Lower leg skin (tissue), 4 donors: Measurements from ENCODE around the gene COPG1. TPM values are rescaled to one million over a fixed set of nuclear protein-coding genes. Genes with fewer than 3 reads are reported as not detected.

ENCODE experiments used
- DNase-seq, 2 donors: peaks; one replicate each; pipeline ENCODE4 v3.0.0-alpha.2; 2019; ENCODE audit warnings: low spot score in 2 of 2
- H3K4me3 ChIP-seq: fragments of 200-600 bp; sonication (generic); 2 replicates; pipeline ENCODE4 v1.5.1; 2017; ENCODE audit warnings: mild to moderate bottlenecking, low read depth; ENCODE audit not compliant: poor library complexity, severe bottlenecking
- CTCF ChIP-seq, 3 donors: fragments of 450-650 bp; IDR thresholded peaks; one replicate each; pipeline ENCODE4 v1.5.1; 2016; ENCODE audit warnings: antibody characterized with exemption in 3 of 3, mild to moderate bottlenecking in 3 of 3, moderate library complexity in 2 of 3
- POLR2A ChIP-seq, 2 donors: fragments of 450-650 bp; IDR thresholded peaks; one replicate each; pipeline ENCODE4 v1.6.1; 2016 to 2017; ENCODE audit warnings: antibody characterized with exemption in 2 of 2, mild to moderate bottlenecking in 1 of 2, moderate library complexity in 1 of 2
- WGBS, 2 donors: methylation state at CpG; one replicate each; pipeline ENCODE4 v1.1.5; 2018; 5-methylcytosine and 5-hydroxymethylcytosine counted together
- intact Hi-C: fragments of 100-400 bp; cut with DNase I; formaldehyde crosslinking; loops from one replicate; pipeline ENCODE4 v1.15.0; 2023; ENCODE audit warnings: low total_unique reads
- total RNA-seq, 4 donors: library from RNA; depleted of rRNA; stranded (reverse); fragments of >200 nt; gene quantifications; one replicate each; pipeline ENCODE4 v1.1.0, GENCODE V29; 2016

Gene COPG1
- total RNA-seq, 4 donors from 2014 or later: 69.2 to 95.2 (median 79.8) TPM

- peak in 1 of 2 donors; percentile 46 for DNase-seq
- TF ChIP-seq POLR2A (IDR thresholded peaks at IDR 0.05): no peak
- TF ChIP-seq CTCF (IDR thresholded peaks at IDR 0.05): no peak
- WGBS, 2 donors: 90 to 95% methylated on average over 4 of the region's 4 CpGs
- no peak overlapping the region for H3K4me3 ChIP-seq
- intact Hi-C loops: no loop called here
These were observed 19.0 kb downstream of the COPG1 start for GRCh38 chr3:129268396-129268795.

DNA sequence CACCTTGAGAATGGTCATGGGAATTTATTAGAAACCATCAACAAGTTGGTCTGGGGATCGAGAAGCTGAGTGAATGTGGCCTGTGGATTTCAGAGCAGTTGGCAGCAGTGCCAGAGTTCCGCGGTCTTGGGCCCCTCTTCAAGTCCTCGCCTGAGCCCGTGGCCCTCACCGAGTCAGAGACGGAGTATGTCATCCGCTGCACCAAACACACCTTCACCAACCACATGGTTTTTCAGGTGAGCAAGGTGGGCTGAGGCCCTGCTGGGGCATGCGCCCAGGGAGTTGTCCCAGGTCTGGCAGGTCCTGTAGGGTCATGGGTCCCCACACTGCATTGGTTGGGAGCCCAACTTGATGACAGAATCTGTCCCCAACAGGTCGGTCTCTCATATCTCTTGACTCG, 22.3 kb downstream of the COPG1 start:
- DNase-seq: peak in 1 of 2 donors; percentile 39
- intact Hi-C loops: no loop called here
- H3K4me3 ChIP-seq: no peak overlapping the region
- no peak for TF ChIP-seq CTCF (IDR thresholded peaks at IDR 0.05)
- TF ChIP-seq POLR2A (IDR thresholded peaks at IDR 0.05): no peak
- 93 to 95% methylated on average over 11 of the region's 11 CpGs for WGBS, 2 donors

- DNase-seq: peak in 1 of 2 donors; percentile 36
- TF ChIP-seq CTCF (IDR thresholded peaks at IDR 0.05): no peak
- TF ChIP-seq POLR2A (IDR thresholded peaks at IDR 0.05): no peak
- intact Hi-C loops: no loop called here
These were observed 27.0 kb downstream of the COPG1 start for GRCh38 chr3:129276385-129276784.

DNA sequence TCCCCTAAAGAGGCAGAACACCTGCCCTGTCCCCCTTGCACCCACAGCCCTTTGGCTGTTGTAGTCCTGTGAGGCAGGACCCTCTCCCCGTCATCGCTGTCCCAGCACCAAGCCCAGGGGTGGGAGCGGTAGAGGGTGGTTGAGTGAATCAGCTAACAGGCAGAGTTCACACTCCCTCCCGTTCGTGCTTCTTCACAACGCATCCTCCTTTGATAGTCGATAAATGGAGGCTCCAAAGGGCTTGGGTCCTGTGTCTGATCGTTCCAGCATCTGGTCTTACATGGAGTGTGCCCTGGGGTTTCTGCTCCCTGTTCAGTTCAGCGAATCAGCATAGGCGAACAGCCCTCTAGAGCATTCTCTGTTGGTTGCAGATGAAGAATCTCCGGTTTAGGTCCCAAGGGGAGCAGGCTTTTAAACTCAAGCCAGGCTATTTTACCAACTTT, 28.4 kb downstream of the COPG1 start:
- no peak for TF ChIP-seq POLR2A (IDR thresholded peaks at IDR 0.05)
- no peak for TF ChIP-seq CTCF (IDR thresholded peaks at IDR 0.05)
- 58 to 64% methylated on average over 11 of the region's 11 CpGs for WGBS, 2 donors
- H3K4me3 ChIP-seq: no peak overlapping the region
- DNase-seq: peak in 1 of 2 donors; percentile 18
- intact Hi-C loops: no loop called here

More at GRCh38 chr3:129276385-129276784, 27.0 kb downstream of the COPG1 start:
- 70 to 71% methylated on average over 2 of the region's 2 CpGs for WGBS, 2 donors
- H3K4me3 ChIP-seq: no peak overlapping the region

DNA sequence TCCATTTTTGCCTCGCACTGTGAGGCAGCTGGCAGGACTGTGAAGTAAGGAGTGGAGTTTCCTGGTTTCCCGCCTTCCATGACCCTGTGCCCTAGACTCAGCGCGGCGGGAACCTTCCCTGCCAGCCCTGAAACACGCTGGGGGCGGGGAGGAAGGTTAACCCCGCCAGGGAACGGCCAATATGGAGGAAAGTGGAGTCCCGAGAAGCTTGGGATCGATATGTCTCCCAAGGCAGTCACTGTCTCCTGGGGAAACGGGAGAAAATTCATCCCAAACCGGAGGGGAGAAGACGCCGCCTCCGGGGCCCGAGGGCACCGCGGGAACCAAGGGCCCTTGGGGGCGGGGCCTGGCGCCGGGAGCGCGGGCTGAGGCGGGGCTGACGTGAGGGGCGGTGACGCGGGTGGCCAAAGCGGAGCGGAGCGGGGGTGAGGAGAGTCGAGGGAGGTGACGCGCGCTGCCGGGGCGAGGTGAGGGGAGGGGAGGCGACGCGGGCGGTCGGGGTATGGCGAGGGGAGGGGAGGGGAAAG, 29.1 kb downstream of the COPG1 start, which contains the start of gene HMCES:
Gene HMCES (plus strand): TSS at position 432 of the 527 bp plus-strand sequence. CDS start 863 bp downstream, outside the sequence.
- 1% methylated on average over 36 to 44 of the region's 44 CpGs for WGBS, 2 donors
- peak; percentile 87 to 98 for DNase-seq
- peak within 1 kb of the TSS; percentile 85 for H3K4me3 ChIP-seq
- intact Hi-C loops: no loop called here
- TF ChIP-seq POLR2A (IDR thresholded peaks at IDR 0.05) (no peak), CTCF (IDR thresholded peaks at IDR 0.05) (no peak)
